Measurements from ENCODE around the gene TASP1.
A peak's percentile ranks its signal among the peaks of the same experiment; 100 is the strongest.

The TASP1 gene

GRCh38 chr20:13402171-13402760, 236.5 kb downstream of the TASP1 start:
- 60 to 100% methylated on average over 1 of the region's 5 CpGs for WGBS, 2 experiments (ENCODE audit: insufficient coverage in 2 of 2)
- Histone ChIP-seq H3K9me3 (ENCODE audit: control insufficient read depth, low read length) (no peaks in the 10 kb centered on the region), H3K36me3 (ENCODE audit: control insufficient read depth, insufficient read depth, low read length) (no peaks in the 10 kb centered on the region)

GRCh38 chr20:13401596-13401995, 237.1 kb downstream of the TASP1 start:
- Histone ChIP-seq H3K4me3 (ENCODE audit: extremely low read depth, insufficient read depth, low read length, poor library complexity, severe bottlenecking) (no peak overlapping the region), H3K36me3 (ENCODE audit: control insufficient read depth, insufficient read depth, low read length) (no peaks in the 10 kb centered on the region)
- WGBS, 2 experiments (ENCODE audit: insufficient coverage in 2 of 2): no CpG with 5 or more reads among the region's 1 CpG

More at GRCh38 chr20:13402171-13402760, 236.5 kb downstream of the TASP1 start:
- peaks cover 9% of the 10 kb centered on the region for H3K4me1 ChIP-seq (ENCODE audit: control insufficient read depth, insufficient read depth, low read length, poor library complexity, severe bottlenecking)
- no peak overlapping the region for H3K27ac ChIP-seq (ENCODE audit: low read depth, low read length, severe bottlenecking)
- no peak overlapping the region for H3K4me3 ChIP-seq (ENCODE audit: extremely low read depth, insufficient read depth, low read length, poor library complexity, severe bottlenecking)

GRCh38 chr20:13400453-13400852, 238.3 kb downstream of the TASP1 start:
- Histone ChIP-seq H3K36me3 (ENCODE audit: control insufficient read depth, insufficient read depth, low read length) (no peaks in the 10 kb centered on the region), H3K9me3 (ENCODE audit: control insufficient read depth, low read length) (no peaks in the 10 kb centered on the region), H3K4me3 (ENCODE audit: extremely low read depth, insufficient read depth, low read length, poor library complexity, severe bottlenecking) (no peak overlapping the region), H3K27ac (ENCODE audit: low read depth, low read length, severe bottlenecking) (no peak overlapping the region), H3K4me1 (ENCODE audit: control insufficient read depth, insufficient read depth, low read length, poor library complexity, severe bottlenecking) (peaks cover 21% of the 10 kb centered on the region)
- WGBS, 2 experiments (ENCODE audit: insufficient coverage in 2 of 2): no CpG with 5 or more reads among the region's 2 CpGs

More at GRCh38 chr20:13401596-13401995, 237.1 kb downstream of the TASP1 start:
- Histone ChIP-seq H3K27ac (ENCODE audit: low read depth, low read length, severe bottlenecking) (no peak overlapping the region), H3K9me3 (ENCODE audit: control insufficient read depth, low read length) (no peaks in the 10 kb centered on the region), H3K4me1 (ENCODE audit: control insufficient read depth, insufficient read depth, low read length, poor library complexity, severe bottlenecking) (peaks cover 16% of the 10 kb centered on the region)

GRCh38 chr20:13397300-13397724, 241.4 kb downstream of the TASP1 start:
- Histone ChIP-seq H3K4me1 (ENCODE audit: control insufficient read depth, insufficient read depth, low read length, poor library complexity, severe bottlenecking) (peaks cover 21% of the 10 kb centered on the region), H3K4me3 (ENCODE audit: extremely low read depth, insufficient read depth, low read length, poor library complexity, severe bottlenecking) (no peak overlapping the region), H3K9me3 (ENCODE audit: control insufficient read depth, low read length) (no peaks in the 10 kb centered on the region), H3K27ac (ENCODE audit: low read depth, low read length, severe bottlenecking) (peak overlapping the region; percentile 63), H3K36me3 (ENCODE audit: control insufficient read depth, insufficient read depth, low read length) (peaks cover 5% of the 10 kb centered on the region)
- 100% methylated on average over 1 of the region's 1 CpG; no CpG with 5 or more reads in 1 of the 2 experiments for WGBS, 2 experiments (ENCODE audit: insufficient coverage in 2 of 2)

- Histone ChIP-seq H3K27ac (ENCODE audit: low read depth, low read length, severe bottlenecking) (peak overlapping the region; percentile 2), H3K4me1 (ENCODE audit: control insufficient read depth, insufficient read depth, low read length, poor library complexity, severe bottlenecking) (peaks cover 21% of the 10 kb centered on the region), H3K9me3 (ENCODE audit: control insufficient read depth, low read length) (no peaks in the 10 kb centered on the region), H3K4me3 (ENCODE audit: extremely low read depth, insufficient read depth, low read length, poor library complexity, severe bottlenecking) (no peak overlapping the region), H3K36me3 (ENCODE audit: control insufficient read depth, insufficient read depth, low read length) (peaks cover 5% of the 10 kb centered on the region)
These were observed 241.9 kb downstream of the TASP1 start for GRCh38 chr20:13396826-13397225.

GRCh38 chr20:13396022-13396421, 242.7 kb downstream of the TASP1 start:
- Histone ChIP-seq H3K27ac (ENCODE audit: low read depth, low read length, severe bottlenecking) (no peak overlapping the region), H3K4me3 (ENCODE audit: extremely low read depth, insufficient read depth, low read length, poor library complexity, severe bottlenecking) (no peak overlapping the region), H3K36me3 (ENCODE audit: control insufficient read depth, insufficient read depth, low read length) (peaks cover 5% of the 10 kb centered on the region), H3K9me3 (ENCODE audit: control insufficient read depth, low read length) (no peaks in the 10 kb centered on the region), H3K4me1 (ENCODE audit: control insufficient read depth, insufficient read depth, low read length, poor library complexity, severe bottlenecking) (peaks cover 21% of the 10 kb centered on the region)
- WGBS, 2 experiments (ENCODE audit: insufficient coverage in 2 of 2): 40% methylated on average over 1 of the region's 3 CpGs; no CpG with 5 or more reads in 1 of the 2 experiments

- no peak overlapping the region for H3K27ac ChIP-seq (ENCODE audit: low read depth, low read length, severe bottlenecking)
- H3K4me3 ChIP-seq (ENCODE audit: extremely low read depth, insufficient read depth, low read length, poor library complexity, severe bottlenecking): no peak overlapping the region
- H3K36me3 ChIP-seq (ENCODE audit: control insufficient read depth, insufficient read depth, low read length): peaks cover 5% of the 10 kb centered on the region
- H3K4me1 ChIP-seq (ENCODE audit: control insufficient read depth, insufficient read depth, low read length, poor library complexity, severe bottlenecking): peaks cover 21% of the 10 kb centered on the region
- 100% methylated on average over 1 of the region's 1 CpG for WGBS, 2 experiments (ENCODE audit: insufficient coverage in 2 of 2)
- no peaks in the 10 kb centered on the region for H3K9me3 ChIP-seq (ENCODE audit: control insufficient read depth, low read length)
These were observed 243.5 kb downstream of the TASP1 start for GRCh38 chr20:13395232-13395631.

- Histone ChIP-seq H3K9me3 (ENCODE audit: control insufficient read depth, low read length) (peaks cover 4% of the 10 kb centered on the region), H3K27ac (ENCODE audit: low read depth, low read length, severe bottlenecking) (no peak overlapping the region)
- 91 to 94% methylated on average over 3 to 4 of the region's 5 CpGs for WGBS, 2 experiments (ENCODE audit: insufficient coverage in 2 of 2)
These were observed 246.3 kb downstream of the TASP1 start for GRCh38 chr20:13392391-13392790.

GRCh38 chr20:13389115-13389514, 249.6 kb downstream of the TASP1 start:
- H3K4me3 ChIP-seq (ENCODE audit: extremely low read depth, insufficient read depth, low read length, poor library complexity, severe bottlenecking): no peak overlapping the region
- peaks cover 5% of the 10 kb centered on the region for H3K9me3 ChIP-seq (ENCODE audit: control insufficient read depth, low read length)
- 100% methylated on average over 1 of the region's 3 CpGs for WGBS, 2 experiments (ENCODE audit: insufficient coverage in 2 of 2)
- no peak overlapping the region for H3K27ac ChIP-seq (ENCODE audit: low read depth, low read length, severe bottlenecking)
- peaks cover 29% of the 10 kb centered on the region for H3K36me3 ChIP-seq (ENCODE audit: control insufficient read depth, insufficient read depth, low read length)
- H3K4me1 ChIP-seq (ENCODE audit: control insufficient read depth, insufficient read depth, low read length, poor library complexity, severe bottlenecking): no peaks in the 10 kb centered on the region

More at GRCh38 chr20:13392391-13392790, 246.3 kb downstream of the TASP1 start:
- no peak overlapping the region for H3K4me3 ChIP-seq (ENCODE audit: extremely low read depth, insufficient read depth, low read length, poor library complexity, severe bottlenecking)
- peaks cover 13% of the 10 kb centered on the region for H3K4me1 ChIP-seq (ENCODE audit: control insufficient read depth, insufficient read depth, low read length, poor library complexity, severe bottlenecking)
- peaks cover 14% of the 10 kb centered on the region for H3K36me3 ChIP-seq (ENCODE audit: control insufficient read depth, insufficient read depth, low read length)

GRCh38 chr20:13384132-13384531, 254.6 kb downstream of the TASP1 start:
- Histone ChIP-seq H3K36me3 (ENCODE audit: control insufficient read depth, insufficient read depth, low read length) (peaks cover 38% of the 10 kb centered on the region), H3K4me3 (ENCODE audit: extremely low read depth, insufficient read depth, low read length, poor library complexity, severe bottlenecking) (no peak overlapping the region), H3K4me1 (ENCODE audit: control insufficient read depth, insufficient read depth, low read length, poor library complexity, severe bottlenecking) (no peaks in the 10 kb centered on the region), H3K27ac (ENCODE audit: low read depth, low read length, severe bottlenecking) (no peak overlapping the region), H3K9me3 (ENCODE audit: control insufficient read depth, low read length) (peaks cover 14% of the 10 kb centered on the region)
- WGBS, 2 experiments (ENCODE audit: insufficient coverage in 2 of 2): 100% methylated on average over 1 of the region's 2 CpGs

GRCh38 chr20:13382786-13383185, 255.9 kb downstream of the TASP1 start:
- H3K9me3 ChIP-seq (ENCODE audit: control insufficient read depth, low read length): peaks cover 14% of the 10 kb centered on the region
- peaks cover 33% of the 10 kb centered on the region for H3K36me3 ChIP-seq (ENCODE audit: control insufficient read depth, insufficient read depth, low read length)
- no peak overlapping the region for H3K4me3 ChIP-seq (ENCODE audit: extremely low read depth, insufficient read depth, low read length, poor library complexity, severe bottlenecking)
- WGBS, 2 experiments (ENCODE audit: insufficient coverage in 2 of 2): 86 to 93% methylated on average over 3 of the region's 3 CpGs
- no peaks in the 10 kb centered on the region for H3K4me1 ChIP-seq (ENCODE audit: control insufficient read depth, insufficient read depth, low read length, poor library complexity, severe bottlenecking)
- H3K27ac ChIP-seq (ENCODE audit: low read depth, low read length, severe bottlenecking): no peak overlapping the region
